HG02678 (cell line): ENCODE measurements around the gene DUS3L.

Experiments
- ATAC-seq: cut with Tn5 transposase; IDR thresholded peaks from one replicate; pipeline ENCODE4 v1.9.1; 2021; ENCODE audit warnings: mild to moderate bottlenecking, moderate library complexity; ENCODE audit not compliant: unreplicated experiment

The DUS3L gene

DNA sequence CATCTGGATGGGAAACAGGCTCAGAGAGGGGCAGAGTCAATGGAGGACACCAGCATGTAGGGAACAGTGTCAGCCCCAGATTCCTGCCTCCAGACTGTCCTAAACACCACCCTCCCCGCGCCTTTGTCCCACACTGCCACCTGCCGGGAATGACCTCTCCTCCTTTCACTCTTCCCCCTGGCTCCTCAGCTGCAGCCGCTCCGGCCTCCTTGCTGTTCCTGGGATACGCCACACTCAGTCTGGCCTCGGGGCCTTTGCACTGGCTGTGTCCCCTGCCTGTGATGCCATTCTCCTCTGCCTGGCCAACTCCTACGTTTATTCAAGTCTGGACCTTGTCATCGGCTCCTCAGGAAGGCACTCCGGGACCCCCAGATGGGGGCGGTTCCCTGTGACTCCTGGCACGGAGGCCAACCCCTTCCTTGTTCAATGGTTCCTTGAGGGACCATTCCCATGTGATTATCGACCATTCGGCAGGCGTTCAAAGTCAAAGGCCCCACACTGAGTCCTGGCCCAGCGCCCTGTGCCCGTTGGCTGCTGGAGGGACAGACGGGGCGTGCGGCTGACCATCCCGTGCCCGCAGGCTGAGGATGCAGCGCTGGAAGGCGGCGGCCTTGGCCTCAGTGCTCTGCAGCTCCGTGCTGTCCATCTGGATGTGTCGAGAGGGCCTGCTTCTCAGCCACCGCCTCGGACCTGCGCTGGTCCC lies 32.8 kb upstream of the DUS3L start:
- ATAC-seq, result no peak

DNA sequence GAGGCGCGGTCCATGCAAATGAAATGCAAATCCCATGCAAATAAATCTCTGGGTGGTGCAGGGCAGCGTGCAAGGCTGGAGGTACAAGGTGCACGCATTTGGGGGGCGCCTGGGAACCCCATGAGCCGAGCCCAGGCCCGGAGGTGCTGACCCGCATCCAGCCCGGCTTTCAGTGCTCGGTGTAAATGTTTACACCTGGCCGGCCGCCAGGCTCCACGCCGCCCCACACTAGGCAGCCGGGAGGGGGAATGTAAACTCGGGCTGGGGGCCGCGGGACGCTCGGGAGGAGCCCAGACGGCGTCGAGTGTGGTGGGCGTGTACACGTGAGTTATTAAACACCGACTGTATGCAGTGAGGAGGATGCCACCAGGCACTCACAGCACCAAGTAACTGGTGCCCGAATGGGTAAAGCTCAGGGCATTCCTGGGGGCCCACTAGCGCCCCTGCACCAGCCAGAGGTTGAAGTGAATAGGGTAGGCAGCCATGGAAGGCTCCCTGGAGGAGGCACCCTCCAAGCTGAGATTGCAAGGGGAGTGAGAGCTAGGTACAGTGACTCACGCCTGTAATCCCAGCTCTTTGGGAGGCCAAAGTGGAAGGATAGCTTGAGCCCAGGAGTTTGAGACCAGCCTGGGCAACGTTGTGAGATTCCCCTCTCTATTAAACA lies 31.4 kb upstream of the DUS3L start:
- no peak for ATAC-seq

GRCh38 chr19:5821521-5822180 lies 30.7 kb upstream of the DUS3L start:
- no peak for ATAC-seq

GRCh38 chr19:5820785-5821184 lies 29.8 kb upstream of the DUS3L start:
- no peak for ATAC-seq

GRCh38 chr19:5818594-5818993 lies 27.6 kb upstream of the DUS3L start:
- no peak for ATAC-seq

DNA sequence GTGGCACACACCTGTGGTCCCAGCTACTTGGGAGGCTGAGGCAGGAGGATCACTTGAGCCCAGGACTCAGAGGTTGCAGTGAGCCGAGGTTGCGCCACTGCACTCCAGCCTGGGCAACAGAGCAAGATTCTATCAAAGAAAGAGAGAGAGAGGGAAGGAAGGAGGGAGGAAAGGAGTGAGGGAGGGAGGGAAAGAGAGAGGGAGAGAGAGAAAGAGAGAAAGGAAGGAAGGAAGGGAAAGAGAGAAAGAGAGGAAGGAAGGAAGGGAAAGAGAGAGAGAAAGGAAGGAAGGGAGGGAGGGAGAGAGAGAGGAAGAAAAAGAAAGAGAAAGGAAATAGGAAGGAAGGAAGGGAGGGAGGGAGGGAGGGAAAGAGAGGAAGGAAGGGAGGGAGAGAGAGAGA lies 26.3 kb upstream of the DUS3L start:
- no peak for ATAC-seq

GRCh38 chr19:5814852-5815246 lies 23.9 kb upstream of the DUS3L start:
- ATAC-seq, result no peak

GRCh38 chr19:5814123-5814851 lies 23.3 kb upstream of the DUS3L start:
- ATAC-seq, result no peak

GRCh38 chr19:5811117-5811516 lies 20.2 kb upstream of the DUS3L start:
- no peak for ATAC-seq

GRCh38 chr19:5809469-5809868 lies 18.5 kb upstream of the DUS3L start:
- ATAC-seq, result no peak

DNA sequence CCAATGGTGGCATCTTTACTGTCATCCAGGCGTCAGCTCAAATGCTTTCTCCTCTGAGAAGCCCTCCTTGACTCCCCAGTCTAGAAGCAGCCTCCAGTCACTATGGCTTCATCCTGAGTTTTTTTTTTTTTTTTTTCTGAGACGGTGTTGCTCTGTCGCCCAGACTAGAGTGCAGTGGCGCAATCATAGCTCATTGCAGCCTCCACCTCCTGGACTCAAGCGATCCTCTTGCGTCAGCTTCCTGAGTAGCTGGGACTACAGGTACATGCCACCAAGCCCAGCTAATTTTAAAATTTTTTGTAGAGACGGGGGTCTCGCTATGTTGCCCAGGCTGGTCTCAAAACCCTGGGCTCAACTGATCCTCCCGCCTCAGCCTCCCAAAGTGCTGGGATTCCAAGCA lies 18.1 kb upstream of the DUS3L start:
- ATAC-seq, result no peak

- ATAC-seq, result no peak
These were observed 17.3 kb upstream of the DUS3L start for GRCh38 chr19:5808120-5808816.

- no peak for ATAC-seq
These were observed 15.9 kb upstream of the DUS3L start for GRCh38 chr19:5806905-5807304.

DNA sequence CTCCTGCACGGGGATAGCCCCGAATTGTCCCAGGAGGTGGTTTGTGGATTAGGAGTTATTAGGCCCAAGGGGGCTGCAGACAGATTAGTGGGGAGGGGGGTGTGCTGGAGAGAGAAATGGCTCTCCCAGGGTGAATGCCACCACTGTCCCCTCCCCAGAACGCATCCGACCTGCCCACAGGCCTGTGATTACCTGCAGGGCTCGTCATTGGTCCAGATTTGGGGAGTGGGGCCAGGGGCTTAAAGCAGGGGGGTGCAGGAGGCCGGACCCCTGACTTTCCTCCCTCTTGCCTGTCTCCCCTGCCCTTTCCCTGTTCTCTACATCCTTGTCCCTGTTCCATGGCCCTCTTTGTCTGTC lies 15.1 kb upstream of the DUS3L start:
- no peak for ATAC-seq

DNA sequence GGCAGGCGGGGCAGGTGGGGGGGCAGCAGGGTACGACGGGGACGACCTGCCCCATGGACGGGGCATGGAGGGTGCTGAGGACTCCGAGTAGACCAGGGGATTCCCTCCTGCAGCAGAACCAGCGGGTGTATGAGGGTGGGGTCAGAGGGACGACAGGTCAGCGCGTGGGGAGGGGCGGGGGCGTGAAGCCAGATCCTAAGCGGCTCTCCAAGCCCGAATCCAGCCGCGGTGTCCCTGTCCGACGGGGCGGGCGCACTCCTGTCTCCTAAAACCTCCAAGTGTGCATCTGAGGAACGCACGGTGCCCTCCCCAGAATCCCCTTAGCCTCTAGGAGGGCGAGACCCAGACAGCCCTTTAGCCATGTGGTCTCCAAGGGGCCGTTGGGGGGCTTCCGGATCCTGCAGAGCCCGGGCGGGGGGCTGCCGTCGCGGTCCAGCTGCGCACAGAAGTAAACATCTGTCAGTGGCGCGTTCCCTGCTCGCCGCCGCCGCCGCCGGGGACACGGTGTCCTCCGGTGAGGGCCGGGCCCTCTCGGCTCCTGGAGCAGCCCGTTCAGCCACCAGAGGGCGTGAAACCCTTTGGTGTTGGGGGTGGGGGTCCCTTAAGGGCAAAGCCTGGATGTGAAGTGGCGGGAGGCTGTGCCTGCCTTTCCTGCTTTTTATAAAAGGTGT lies 14.6 kb upstream of the DUS3L start:
- ATAC-seq, result no peak

DNA sequence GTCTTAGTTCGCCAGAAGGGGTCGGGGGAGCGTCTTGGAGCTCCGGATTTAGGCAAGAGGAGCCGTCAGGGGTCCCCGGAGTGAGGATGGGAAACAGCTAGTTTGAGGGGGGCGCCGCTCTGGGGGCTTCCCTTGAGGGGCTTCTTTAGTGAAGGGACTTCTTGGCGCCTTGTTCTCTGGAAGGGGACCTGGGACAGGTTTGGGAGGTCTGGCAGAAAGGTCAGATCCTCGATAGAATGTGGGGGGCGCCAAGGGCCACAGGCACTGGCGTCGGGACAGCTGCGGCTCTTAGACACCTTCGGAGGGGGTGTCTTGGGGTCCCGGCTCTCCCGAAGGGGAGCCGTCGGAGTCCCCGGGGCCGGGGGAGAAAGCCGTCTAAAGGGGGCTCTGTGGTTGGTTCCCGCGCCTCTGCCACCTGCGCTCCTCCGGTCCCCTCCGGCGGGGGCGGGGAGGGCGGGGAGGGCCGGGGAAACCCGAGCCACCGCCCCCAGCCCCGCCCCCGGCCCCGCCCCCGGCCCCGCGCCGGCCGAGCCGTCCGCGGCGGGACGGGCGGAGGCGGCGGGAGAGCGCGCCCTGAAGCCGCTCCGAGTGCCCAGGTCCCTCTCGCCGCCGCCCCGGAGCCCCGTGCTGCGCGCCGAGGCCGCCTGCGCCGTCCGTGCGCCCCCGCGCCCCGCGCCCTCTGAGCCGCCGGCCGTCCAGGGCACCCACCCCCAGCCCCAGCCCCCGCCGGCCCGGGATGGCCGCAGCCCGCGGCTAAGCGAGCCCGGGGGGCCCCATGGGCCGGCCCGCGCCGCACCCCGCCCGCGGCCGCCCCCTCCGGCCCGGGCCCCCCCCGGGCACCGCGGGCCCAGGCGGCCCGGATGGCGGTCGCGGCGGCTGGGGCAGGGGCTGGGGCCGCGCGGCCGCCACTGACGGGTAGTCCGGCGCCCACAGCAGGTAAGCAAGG lies 13.8 kb upstream of the DUS3L start, which contains the start of gene NRTN:
Gene NRTN, plus strand, starts transcription at position 552 of the 946 bp plus-strand sequence. CDS start 19,099 bp downstream, outside the sequence.
- ATAC-seq, result no peak

GRCh38 chr19:5803752-5804515 lies 13.0 kb upstream of the DUS3L start:
- ATAC-seq, result peak; percentile 80

- ATAC-seq, result no peak
These were observed 12.4 kb upstream of the DUS3L start for GRCh38 chr19:5803441-5803751.
